ENCODE data around the gene STK4.

STK4 gene

DNA sequence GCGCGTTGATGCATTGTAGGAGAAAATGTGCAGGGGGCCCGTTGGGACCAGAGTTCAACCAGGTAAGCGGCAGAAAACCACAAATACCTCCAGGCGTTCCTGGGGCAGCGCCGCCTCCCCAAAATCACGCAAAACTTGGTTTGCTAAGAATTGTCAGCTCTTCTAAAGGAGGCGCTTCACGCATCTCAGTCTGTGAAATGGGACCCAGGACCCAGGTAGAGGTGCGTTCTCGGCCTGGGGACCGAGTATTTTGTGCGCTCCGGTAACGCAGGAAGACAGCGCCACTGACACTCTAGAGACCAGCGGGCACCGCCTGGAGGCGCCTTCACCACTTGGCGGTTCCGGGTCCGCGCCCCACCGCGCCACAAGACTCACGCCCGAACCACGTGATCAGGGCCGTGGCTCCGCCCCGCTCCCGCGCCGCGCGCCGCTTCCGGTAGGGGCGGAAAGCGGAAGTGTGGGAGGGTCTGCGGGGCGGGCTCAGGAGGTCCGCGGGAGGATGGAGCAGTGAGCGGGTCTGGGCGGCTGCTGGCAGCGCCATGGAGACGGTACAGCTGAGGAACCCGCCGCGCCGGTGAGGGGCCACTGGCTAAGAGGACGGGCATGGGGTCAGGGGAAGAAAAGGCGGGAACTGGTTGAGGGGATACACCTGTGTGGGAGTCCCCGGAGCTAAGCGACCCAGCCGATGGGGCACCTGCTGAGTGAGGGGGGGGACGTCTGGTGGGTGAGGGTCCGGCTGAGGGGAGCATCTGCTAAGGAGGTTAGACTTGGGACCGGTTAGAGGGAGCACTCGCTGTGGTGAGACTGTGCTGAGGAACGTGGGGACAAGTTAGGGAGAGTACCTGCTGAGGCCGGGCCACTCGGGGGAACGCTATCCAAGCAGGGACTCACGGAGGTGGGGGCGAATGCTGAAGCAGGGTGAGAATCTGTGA lies at the start of gene STK4:
STK4 (plus strand) TSS at position 483 of the 932 bp plus-strand sequence; CDS start at position 540, 57 bp downstream.
- DNase-seq (ENCODE audit: low read depth) = peak; percentile 80

DNA sequence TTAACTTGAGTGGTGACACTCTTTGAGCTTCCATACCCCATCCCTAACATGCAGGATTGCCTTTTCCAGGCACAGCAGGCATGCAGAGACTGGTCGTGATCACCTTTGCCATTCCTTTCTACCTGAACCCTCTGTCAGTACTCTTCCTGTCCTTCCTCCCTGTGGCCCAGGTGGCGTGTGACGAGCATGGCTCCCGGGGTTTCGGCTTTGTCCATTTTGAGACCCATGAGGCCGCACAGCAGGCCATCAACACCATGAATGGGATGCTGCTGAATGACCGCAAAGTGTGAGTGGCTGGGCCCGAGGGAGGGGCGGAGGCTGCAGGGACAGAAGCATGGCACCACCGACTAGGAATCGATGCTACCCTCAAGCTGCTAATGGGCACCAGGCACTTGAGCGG lies 49.7 kb upstream of the STK4 start:
- DNase-seq (ENCODE audit: low read depth) = no peak

DNA sequence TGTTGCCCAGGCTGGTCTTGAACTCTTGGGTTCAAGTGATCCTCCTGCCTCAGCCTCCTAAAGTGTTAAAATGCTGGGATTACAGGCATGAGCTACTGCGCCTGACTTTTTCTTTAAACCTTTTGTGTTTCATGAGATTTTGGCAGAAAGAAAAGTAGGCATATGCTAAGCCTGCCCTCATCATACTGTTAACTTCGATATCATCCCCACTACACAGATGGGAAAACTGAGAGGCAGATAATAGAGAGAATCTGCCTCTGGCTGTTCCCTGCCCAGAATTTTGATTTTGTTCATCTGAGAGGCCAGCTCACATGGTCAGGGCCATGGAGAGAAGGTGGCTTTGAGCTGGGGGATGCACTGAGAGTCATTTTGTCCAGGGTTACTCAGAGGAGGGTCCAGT lies 48.9 kb upstream of the STK4 start:
- DNase-seq (ENCODE audit: low read depth) = no peak

DNA sequence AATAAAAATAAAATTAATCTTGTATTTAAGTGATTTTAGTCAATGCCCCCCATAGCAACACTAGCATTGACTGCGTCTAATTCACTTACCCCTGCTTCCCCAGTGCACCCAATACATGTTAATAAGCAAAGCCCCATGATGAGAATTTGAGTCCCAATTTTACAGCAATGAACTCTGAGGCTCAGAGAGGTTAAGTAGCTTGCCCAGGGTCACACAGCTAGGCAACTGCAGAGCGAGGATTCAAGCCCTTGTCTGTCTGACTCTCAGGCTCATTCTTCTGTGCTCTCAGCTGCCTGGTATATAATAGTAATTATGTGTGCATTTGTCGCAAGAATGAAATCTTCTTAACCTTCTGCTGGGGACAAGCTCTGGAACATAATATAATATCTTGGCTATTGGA lies 48.0 kb upstream of the STK4 start:
- DNase-seq (ENCODE audit: low read depth) = no peak

DNA sequence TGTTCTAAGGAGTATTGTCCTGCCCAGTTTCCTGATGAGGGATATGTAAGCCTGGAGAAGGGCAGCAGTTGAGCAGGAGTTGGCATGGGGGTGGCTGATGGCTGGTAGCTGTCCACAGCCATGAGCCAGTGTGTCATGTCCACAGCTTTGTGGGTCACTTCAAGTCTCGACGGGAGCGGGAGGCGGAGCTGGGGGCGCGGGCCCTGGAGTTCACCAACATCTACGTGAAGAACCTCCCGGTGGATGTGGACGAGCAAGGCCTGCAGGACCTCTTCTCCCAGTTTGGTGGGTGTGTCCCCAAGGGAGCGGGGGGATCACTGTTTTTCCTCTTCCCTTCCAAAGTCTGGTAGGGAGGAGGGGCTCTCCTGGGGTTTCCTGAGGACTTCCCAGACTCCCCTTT lies 47.6 kb upstream of the STK4 start:
- DNase-seq (ENCODE audit: low read depth) = no peak

DNA sequence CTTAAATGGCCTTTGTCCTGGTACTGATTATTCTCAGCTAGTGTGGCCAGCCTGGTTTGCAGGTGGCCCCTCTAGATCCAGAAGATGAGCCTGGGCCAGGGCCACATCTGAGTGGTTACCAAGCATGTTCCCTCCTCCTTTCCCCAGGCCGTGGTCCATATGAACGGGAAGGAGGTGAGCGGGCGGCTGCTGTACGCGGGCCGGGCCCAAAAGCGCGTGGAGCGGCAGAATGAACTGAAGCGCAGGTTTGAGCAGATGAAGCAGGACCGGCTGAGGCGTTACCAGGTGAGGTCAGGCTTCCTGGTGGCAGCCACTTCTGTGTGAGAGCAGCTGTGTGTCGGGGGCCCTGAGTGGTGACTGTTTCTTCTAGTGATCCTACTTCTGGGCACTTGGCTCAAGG lies 44.9 kb upstream of the STK4 start:
- no peak for DNase-seq (ENCODE audit: low read depth)

DNA sequence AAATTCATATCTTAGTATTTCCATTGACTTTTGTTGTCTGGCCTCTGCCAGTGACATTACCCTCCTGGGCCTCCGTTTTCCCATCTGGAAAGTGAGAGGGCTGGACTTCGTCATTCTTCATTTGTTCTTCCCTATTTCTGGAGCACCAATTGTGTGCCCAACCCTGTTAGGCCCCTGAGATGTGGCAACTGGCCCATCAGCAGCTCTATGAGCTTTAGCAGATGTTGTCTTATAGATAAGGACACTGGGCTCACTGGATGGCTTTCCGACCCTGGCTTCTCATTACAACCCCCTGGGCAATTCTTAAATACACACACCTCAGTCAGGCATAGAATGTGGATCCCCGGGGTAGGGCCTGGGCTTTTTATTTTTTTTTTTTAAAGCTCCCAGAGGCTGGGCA lies 41.8 kb upstream of the STK4 start:
- DNase-seq (ENCODE audit: low read depth) = no peak

DNA sequence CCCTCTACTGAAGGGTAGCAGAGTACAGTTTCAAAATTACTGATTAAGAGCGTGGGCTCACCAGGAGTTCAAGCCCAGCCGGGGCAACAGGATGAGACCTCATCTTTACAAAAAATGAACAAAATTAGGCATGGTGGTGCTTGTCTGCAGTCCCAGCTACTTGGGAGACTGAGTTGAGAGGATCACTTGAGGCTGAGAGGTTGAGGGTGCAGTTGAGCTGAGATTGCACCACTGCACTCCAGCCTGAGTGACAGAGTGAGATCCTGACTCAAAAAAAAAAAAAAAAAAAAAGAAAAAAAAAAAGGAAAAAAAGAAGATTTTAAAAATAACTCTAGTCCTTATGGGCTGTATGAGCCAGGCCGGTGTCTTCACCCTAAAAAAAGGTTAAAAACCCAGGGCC lies 37.7 kb upstream of the STK4 start:
- DNase-seq (ENCODE audit: low read depth) = no peak

DNA sequence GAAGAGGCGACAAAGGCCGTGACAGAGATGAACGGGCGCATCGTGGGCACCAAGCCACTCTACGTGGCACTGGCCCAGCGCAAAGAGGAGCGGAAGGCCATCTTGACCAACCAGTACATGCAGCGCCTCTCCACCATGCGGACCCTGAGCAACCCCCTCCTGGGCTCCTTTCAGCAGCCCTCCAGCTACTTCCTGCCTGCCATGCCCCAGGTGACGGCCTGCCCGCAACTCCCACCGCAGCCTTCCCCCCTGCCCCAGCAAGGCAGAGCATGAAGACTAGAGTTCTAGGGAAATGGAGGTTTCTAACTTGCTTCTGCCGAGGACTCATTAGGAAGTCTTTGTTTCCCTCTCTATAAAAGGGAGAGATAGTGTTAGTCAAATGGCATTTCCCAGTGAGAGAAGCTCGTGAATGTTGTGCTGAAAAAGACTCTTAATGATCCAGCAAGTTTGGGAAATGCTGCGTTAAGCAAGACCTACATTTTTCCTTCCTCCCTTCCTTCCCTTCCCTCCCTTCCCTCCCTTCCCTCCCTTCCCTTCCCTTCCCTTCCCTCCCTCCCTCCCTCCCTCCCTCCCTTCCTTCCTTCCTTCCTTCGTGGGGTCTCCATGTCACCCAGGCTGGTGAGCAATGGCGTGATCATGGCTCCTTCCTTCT lies 35.7 kb upstream of the STK4 start:
- no peak for DNase-seq (ENCODE audit: low read depth)

DNA sequence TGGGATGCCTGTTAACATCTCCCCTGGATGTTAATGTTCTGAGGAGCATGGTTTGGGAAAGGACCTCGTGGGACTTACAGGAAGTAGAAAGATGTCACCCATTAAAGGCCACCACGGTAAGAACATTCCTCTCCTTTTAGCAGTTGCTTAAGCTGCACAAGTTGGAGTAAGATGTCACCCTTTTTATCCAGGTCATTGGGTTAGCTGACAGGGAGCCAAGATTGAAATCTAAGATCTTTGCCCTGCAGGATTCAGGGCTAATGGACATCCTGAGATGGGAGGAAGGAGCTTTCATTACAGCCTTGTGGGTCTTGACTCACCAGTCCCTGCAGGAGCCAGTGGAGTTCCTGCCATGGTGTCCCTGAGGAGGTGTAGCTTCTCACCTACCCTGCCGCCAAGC lies 34.4 kb upstream of the STK4 start:
- no peak for DNase-seq (ENCODE audit: low read depth)

DNA sequence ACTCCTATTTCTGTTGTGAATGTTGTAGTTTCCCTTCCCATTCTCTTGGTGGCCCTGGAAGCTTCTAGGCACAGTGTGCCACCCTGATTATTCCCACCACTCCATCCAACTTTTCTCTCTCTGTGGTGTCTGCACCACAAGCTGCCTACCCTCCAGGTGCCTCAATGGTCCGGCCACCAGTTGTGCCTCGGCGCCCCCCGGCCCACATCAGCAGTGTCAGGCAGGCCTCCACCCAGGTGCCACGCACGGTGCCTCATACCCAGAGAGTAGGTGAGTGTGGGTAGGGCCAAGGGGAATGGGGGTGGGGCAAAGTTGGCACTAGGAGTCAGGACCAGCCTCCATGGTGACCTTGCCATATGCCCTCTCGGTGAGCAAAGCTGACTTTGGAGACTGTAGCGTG lies 33.4 kb upstream of the STK4 start:
- DNase-seq (ENCODE audit: low read depth) = no peak

DNA sequence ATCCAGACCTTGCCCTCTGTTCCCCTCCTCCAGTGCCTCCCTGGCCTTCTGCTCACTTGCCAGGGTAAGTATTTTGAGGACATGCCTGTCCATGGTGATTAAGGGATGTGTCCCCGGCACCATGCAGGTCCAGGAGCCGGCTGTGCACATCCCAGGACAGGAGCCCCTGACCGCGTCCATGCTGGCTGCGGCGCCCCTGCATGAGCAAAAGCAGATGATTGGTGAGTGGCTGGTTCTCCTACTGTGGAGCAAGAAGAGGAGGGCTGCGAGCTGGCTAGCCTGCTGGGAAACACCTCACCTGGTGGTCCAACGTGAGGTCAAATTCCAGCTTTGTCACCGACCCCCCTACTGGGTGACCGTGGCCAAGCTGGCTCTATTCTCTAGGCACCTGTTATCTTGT lies 29.8 kb upstream of the STK4 start:
- DNase-seq (ENCODE audit: low read depth) = no peak

DNA sequence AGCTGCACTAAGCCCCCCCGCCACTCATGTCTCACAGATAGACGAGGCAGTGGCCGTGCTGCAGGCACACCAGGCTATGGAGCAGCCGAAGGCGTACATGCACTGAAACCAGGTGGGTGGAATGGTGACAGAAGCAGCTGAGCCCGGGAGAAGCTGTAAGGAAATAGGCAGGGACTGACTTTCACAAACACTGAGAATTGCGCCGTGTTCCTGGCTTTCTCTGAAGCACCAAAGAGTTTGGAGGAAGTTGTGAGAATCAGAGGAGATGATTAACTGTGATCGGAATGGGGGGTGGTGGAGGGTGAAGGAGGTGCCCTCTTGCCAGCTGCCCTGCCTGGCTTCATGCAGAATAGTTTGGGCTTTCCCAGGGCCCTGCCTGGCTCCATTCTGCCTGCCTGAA lies 27.7 kb upstream of the STK4 start:
- no peak for DNase-seq (ENCODE audit: low read depth)

DNA sequence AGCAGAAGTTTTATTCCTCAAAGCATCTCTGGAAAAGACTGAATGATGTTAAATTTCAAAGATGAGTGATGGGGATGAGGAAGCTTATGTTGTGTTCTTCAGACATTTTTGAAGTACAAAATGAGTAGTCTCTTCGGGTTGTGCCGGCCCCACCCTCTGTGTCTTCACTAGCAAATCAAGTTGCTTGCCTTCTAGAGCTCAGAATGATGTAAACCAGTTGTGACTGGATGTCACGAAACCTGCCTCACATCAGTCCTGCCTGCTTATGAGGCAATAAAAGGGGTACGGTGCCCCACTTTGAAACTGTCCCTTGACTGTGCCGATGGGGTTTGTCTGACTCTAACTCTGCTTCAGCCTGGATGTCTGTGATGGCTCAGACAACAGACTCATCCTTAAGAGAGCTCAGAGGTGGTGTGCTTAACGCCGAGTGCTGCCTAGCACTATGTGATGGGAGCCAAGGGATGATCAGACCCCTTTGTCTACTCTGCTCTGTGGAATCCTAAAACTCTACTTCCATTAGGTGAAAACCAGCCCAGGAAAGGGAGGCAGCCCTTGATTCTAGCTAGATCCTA lies 25.1 kb upstream of the STK4 start:
- DNase-seq (ENCODE audit: low read depth) = no peak

DNA sequence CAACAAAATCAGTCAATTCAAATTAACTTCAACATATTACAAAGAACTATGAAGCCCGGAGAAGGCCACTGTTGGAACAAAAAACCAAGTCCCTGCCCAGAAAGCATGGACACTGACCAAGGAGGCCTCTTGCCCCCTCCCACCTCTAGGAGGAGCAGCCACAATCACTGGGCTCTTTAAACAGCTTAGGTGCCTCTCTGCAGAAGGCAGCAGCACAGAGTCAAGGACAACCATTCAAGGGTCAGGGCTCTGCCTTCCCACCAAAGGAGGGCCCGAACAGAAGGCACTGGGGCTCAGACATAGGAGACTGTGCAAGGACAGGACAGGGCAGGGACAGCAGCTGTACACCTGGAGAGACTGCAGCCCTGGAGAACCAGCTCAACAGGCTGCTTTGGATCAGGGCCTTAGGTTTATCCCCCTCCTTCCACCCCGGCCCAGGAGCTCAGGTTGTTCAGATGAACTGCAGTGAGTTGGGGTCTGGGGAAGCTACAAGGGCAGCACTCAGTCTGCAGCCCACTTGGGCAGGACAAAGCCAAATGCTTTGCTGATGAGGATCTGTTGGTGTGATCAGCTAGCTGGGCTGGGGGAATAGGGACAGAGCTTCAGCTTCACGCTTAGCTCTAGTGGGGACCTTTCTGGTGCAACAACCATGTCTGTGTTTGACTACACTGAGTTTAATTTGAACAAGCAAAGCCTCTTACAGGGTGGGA lies 23.9 kb upstream of the STK4 start:
- no peak for DNase-seq (ENCODE audit: low read depth)

DNA sequence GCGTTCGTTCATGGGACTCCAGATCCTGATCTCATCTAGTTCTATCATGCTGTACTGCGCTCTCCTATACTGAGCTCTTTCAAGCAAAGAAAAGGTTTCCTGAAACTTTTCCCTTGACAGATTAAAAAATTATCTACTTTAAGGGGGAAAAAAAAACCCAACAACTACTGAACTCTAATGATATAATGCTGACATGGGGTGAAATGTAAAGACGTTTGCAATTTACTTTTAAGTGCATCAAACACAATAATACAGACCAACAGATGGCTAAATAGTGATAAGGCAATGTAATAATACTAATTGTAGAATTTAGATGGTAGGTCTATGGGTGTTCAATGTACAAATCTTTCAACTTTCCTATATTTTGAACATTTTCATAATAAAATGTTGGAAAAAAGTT lies 22.5 kb upstream of the STK4 start:
- DNase-seq (ENCODE audit: low read depth) = no peak

DNA sequence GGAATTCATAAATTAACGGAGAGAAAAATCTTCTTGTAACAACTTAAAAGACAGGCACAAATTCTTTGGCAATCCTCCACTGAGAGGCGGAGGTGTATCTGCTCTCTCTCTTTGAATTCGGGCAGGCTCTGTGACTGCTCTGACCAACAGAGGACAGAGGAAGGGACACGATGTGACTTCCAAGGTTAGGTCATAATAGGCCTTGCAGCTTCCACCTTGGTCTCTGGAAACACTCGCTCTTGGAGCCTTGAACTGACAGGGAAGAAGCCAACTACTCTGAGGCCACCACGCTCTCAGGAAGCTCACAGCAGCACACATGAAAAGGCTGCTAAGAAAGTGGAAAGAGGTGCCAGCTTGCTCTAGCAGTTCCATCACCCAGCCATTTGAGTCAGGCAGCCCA lies 21.1 kb upstream of the STK4 start:
- DNase-seq (ENCODE audit: low read depth) = no peak

DNA sequence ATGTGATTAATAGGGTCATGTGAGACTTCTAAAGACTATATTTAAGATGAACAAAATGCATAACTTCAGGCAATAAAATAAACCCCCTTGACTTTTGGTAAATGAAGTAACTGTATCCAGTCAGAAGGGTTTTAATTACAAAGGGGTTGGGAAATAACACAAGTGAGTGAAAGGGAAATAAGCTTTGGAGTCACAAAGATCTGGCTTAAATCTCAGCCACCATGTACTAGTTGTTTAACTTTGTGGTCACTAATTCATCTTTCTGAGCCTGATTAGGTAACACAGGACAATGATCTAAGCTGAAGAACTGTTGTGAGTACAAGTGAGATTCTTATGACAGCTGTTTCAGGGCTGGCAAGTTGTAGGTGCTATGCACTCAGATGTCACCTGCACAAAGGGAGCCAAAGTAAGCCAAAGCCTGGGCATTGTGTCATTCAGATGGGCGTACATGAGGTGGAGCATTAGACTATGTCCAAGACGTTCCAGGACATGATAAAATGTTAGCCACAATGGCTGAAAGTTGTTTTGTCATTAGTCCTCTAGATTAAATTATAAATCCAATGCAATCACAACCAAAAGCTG lies 19.9 kb upstream of the STK4 start:
- DNase-seq (ENCODE audit: low read depth) = no peak

DNA sequence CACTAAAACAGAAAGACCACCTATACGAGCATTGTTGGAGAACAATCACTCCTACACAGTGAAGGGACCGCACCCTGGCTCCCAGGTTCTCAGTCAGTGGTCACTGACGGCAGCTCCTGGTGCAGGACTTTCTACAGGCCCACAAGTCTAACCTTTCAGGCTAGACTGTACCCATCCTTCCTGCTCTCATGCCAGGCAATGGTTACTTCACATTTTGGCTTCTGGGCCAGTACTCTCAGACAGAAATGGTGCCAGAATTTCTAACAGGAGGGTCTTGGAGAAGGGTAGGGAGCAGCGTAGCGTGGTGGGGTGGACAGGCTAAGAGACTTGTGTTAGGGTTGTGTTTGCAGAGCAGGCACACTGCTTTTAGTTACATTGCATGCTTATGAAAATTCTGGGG lies 18.2 kb upstream of the STK4 start:
- no peak for DNase-seq (ENCODE audit: low read depth)

DNA sequence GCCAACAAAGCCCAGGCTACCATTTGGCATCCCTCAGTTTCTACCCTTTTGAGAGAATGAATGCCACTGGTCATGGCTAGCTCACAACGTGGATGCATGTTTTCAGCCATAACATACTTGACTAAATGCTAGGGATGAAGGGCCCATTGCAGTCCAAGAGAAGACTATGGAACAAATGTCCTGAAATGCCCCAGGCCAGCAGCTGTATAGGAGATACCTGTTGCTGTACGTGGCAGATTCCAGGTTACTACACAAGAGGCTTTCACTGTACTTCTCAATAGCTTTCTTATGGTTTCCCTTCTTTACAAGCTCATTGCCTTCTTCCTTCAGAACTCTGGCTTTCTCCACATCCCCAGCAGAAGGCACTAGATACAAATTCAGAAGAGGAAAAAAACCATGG lies 17.8 kb upstream of the STK4 start:
- DNase-seq (ENCODE audit: low read depth) = no peak

DNA sequence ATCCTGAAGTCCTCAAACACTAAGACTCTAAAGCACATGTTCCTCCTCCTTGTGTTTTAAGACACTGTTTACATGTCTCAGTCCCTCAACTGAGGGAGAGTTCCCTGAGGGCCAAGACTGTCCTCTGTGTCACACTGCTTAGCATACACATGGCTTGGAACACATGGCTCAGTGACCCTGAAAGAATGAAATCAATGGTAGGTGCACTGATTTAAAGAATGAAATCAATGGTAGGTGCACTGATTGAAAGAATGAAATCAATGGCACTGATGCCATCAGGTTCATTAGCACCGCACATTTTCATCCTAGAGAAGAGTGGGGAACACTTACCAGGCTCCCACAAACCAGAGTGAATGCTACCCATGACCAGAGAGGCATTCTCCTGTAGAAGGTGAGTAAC lies 15.9 kb upstream of the STK4 start:
- DNase-seq (ENCODE audit: low read depth) = no peak

DNA sequence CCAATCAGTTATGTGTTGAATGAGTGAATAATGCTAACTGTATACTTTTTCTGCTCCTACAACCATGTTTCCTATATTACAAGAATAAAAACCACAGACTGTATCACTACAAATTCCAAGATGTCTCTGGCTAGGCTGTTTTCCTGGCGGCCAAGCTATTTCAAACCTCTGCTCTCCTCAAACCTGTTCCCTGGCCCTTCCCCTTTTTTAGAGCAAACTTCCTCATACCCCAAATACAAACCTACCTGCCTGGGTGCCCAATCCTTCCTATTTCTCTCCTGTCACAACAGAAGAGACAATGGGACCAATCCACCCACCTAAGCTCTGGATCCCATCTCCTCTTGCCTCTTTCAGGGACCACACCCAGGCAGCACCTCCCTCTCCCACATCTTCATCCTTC lies 13.6 kb upstream of the STK4 start:
- no peak for DNase-seq (ENCODE audit: low read depth)
